Activated naive CD4-positive, alpha-beta T cell treated with anti-CD3 and anti-CD28 coated beads, Interleukin-2, amount 50 U/mL, for 16 hours (primary cell): Measurements from ENCODE around the gene DUSP10.

Experiments
- DNase-seq: peaks from one replicate; pipeline ENCODE4 v3.0.0-alpha.2; 2020

DUSP10 gene

DNA sequence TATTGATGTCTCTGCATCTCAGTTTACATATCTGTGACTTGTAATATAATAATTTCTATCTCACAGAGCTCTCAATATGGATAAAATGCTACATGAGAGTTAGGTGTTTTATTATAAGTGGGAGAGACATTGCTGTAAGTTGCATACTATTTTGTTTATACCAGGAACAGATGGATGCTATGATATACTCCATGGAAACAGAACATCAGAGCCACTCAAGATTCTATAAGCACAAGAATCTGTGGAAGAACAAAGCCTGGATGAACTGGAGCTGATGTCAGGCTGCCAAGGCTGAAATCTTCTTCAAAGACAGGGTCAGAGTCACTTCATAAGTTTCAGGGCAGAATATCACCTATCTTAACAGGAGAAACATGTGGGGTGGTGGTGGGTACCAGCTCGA, 30.2 kb downstream of the DUSP10 start:
- DNase-seq: no peak

DNA sequence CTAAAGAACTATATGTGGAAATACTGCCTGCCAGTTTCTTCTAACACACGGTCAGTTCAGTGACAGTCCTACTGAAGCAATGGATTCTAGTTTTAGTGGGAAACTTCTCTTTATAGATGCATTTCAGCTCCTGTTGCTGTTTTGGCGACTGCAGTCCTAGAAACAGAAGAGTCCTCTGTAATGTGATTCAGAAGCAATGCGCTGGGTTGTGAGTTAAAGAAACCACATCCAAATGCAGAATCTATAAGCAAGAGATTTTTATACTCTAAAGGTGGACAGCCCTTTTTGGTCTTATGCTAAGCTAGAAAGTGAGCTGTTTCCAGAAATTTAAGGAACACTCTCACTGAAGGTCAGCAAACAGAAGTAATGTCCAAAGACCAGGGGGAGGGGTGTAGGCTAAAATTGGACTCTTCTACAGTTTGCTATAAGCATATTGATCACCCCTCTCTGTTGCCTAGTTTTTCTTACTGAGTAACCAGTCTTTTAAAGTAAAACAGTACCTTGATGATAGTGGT, 30.8 kb downstream of the DUSP10 start:
- DNase-seq: no peak

DNA sequence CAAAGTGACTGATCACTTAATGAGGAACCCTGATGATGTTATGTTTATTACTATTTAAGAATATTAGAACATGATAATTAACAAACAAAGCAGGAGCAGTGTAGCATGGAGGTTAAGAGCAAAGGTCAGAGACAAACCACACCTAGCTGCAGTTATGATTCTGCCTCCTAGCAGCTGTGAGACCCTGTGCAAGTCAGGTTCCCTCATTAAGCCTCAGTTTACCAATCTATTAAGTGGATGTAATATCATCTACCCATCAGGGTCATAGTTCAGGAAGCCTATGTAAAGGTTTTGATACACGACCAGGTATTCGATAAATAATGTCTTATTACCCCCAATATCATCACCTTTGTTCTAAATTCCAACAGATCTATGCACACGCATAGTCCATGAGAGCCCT, 32.0 kb downstream of the DUSP10 start:
- no peak for DNase-seq

DNA sequence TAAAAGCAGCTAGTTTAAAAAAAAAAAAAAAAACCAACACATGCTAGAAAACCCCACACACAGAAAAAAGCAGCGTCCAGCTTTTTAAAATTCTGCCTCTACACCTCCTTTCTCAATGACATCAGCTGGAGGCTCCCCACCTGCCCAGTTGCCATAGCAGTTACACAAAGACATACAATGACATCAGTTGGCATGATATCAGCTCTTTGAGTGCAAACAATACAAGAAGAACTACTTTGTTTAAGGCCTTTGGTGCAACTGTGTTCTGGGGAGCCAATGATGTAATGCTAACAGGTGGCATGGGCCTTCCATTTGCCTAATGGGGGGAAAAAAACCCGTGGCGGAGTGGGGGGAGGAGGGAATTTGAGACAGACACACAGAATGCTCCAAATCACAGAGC, 32.9 kb downstream of the DUSP10 start:
- DNase-seq: no peak

DNA sequence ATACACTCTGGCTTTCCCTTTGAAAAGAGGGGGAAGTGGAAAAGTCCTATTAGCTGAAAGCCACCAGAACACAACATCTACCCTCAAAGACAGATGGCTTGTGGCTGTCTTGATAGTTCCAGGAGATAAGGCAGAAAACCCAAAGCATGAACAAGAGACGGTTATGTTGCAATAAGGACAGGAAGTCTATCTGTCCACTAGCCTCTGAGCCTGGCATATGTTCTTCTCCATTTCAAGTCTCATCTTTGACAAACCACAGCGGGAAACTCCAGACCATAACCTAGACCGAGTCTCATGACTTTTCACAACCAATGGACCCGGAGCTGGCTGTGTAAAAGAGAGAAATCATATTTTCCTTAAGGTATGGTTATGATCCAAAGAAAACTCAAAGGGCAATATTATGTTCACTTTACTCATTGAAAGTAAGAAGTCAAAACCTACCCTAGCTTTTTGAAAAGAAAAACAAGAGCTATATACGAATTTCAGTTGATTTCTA, 33.8 kb downstream of the DUSP10 start:
- DNase-seq: no peak

DNA sequence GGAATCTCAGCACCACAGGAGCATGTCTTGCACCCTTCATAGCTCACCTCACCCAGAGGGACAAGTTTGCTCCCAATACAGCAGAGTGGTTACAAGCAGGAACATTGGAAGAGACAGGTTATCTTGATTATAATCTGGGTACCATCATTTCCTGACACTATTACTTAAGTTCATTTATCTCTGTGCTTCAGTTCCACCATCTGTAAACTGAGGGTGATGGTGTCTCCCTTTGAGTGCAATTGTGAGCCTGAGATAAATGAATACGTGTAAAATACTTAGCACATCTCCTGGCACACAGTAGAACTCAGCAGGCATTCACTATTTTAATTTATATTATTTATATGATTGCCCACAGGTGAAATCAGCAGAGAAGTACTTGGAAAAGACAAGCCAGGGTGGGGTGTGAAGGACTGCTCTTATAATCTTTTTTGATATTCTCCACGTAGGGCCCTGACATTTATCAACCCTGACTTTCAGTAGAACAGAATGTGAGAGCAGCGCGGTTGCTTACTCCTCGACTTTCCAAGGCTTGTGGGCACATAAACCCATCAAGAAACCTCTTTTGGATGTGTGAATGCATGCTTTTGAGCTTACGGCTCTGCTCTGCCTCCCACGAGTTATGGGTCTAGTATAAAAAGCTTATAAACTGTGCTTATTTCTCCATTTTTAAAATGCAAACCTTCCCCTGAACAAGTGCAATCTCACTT, 34.9 kb downstream of the DUSP10 start:
- no peak for DNase-seq

DNA sequence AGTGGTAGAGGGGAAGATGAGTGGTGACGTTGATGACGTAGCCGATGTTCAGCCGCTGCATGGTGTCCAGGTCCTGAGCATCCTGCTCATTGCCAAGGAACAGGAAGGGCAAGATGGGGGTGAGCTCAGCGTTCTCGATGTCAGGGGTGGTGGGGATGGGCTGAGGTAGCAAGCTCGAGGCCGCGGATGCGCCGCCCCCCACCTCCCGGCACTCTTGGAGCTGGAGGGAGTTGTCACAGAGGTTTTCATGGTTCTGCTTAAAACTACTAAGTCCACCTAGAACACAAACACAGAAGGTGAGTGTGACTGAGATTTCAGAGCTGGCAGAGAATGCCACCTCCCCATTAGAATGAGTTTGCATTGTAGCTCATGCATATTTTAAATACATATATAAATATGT, 35.7 kb downstream of the DUSP10 start:
- no peak for DNase-seq

DNA sequence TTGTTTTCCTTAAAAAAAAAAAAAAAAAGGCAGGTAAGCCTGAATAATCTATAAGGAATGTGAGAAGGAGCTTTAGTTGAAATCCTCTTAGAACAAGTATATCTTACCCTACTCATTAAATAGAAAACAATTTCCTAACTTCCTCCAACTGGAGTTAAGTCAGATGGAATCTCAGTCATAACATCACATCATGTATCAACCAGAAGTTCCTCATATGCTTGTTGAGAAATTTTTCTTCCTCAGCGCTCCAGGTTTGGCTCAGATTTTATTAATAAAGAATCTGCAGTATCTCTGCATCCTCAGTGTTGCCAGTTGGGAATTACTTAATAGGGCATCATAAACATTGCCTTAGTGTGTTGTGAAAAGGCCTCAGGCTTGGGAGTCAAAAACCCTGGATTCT, 37.6 kb downstream of the DUSP10 start:
- DNase-seq: no peak

DNA sequence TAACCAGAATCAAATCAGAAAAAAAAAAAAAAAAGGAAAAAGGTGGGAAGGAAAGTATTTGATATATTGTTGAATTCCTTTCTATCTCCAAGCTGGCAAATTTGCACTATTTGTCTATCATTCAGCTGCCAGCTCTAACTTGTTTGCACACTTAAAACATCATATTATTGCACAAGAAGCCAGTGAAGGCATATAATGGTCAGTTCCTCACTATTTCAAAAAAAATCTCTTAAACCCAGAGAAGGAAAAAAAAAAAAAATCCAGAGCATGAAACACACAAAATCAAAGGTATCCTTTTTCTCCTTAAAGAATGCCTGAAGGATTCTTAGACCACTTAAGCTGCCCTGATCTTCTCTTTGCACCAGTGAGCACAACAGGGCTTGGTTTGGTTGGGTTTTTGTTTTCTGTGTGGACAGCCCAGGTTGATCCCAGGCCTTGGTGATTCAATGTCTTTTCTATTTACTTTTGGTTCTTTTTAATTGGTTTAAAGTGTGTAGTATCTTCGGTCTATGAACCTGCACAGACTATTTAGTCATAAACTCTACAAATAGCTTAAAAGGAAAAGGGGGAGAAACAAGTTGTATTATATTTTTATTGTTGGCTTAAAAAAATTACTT, 40.2 kb downstream of the DUSP10 start:
- DNase-seq: no peak

DNA sequence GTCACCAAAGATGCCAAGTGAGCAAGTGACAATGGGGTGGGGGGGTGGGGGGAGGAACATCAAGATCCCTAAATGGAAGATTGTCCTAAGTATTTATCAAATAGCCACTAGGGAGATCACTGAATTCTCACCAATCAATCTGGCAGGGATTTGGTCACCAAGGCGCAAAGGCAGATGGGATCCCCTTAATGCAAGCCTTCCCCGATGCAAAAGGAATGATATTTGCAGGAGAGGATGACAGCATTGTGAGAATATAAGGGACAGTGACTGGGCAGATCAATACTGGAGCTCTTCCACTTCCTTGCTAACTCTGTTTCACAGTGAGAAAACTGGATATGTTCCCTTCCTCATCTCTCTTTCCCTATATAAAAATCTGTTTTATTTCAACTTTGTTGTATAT, 40.9 kb downstream of the DUSP10 start:
- DNase-seq: no peak

DNA sequence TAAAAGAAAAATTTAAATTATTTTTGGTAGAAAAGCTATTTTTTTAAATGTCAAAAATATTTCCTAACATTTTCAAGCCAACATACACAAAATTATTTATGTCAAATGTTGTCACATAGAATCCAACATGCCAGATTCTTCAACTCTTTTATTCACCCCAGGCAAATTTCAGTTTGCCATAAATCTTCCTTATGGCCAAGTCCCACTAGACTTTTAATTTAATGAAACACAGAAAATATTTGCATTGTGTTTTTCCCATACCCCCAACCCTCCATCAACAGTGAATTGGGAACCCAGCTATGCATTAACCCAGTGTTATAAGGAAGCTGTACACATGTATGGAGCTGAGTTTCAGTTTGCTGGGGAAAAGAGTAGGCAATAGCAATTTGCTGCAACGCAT, 41.4 kb downstream of the DUSP10 start:
- no peak for DNase-seq

DNA sequence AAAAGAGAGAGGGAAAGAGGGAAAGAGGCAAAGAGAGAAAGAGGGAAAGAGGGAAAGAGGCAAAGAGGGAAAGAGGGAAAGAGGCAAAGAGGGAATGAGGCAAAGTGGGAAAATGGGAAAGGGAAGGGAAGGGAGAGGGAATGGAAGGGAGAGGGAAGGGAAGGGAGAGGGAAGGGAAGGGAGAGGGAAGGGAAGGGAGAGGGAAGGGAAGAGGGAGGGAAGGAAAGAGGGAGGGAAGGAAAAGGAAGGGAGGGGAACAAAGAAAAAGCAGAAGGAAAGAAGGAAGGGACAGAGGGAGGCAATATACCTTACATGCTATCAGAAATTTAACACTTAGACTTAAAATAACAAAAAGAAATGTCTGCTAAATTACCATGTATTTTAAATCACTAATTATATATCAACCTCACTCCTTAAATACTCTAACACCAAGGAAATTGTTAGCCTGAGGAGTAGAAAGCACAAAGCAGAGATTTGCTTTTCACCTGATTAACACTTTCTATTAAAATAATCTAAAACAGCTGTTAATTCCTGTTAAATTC, 41.8 kb downstream of the DUSP10 start:
- no peak for DNase-seq

DNA sequence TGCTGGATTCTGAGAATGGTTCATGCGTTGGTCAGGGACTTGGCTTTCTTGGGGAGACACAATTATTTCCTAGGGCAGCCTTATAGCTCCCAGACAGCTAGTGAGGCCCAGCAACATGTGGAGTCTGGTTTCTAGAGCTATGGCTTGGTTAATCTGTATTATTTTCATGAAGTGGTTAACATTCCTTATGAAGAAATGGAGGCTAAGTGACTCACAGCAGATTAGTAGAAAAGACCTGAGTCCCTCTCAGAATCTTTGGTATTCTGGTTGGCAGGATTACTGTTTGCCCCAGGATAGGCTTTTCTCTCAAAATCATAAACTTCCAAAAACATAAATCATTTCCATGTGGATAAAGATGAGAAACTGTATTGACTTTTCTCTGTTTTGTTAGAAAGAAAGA, 42.3 kb downstream of the DUSP10 start:
- DNase-seq: no peak

DNA sequence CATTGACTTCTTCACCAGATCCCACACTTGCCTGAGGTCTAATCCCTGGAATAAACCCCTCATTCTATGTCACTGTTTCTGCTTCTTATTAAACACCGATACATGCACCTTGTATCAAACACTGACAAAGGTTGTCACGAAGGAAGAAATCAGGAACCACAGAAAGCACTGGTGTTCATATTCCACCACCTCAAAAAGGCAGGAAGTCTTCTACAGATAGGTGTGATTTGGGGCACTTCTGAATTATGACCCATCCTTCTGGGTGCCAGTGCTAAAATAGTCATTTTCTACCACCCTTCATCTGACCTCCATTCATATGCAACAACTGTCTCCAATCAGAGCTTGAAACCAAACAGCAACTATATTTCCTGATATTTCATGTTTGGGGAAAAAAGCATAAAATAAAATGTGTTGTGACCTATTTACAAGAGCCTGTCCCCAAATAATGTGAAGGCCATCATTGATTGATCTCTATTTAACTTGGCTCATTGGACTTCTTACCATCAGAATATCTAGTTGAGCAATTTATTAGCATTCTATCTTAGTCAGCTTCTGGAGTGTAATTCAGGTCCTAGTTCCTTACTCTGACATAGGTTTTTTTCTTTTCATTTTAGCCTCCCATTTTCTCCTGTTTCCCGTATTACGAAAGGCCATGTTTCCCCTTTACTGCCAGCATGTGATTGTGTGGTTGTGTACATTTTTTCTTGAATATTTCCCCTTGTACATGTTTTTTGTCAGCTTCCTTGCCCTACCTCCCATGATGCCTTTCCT, 43.1 kb downstream of the DUSP10 start:
- no peak for DNase-seq

DNA sequence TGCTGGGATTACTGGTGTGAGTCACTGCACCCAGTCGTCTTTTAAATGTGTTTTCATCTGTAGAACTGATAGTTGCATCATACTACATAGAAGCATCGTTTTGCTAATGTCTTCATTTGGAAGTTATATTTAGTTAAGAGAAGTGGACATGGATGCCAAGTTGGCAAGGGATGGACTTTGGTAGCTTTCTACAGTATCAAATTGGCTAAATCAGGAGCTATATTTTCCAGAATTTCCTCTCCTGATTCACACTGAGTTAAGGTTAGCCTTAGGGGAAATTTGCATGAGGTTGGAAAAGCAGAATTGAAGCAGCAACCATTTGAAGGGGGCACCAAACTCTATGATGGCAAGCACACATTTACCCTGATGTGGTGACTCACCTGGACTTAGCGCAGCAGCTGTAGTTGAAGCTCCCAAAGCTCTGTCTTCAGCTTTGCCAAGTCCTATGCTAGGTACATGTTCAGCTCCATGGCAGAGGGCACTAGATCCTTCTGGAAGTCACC, 43.9 kb downstream of the DUSP10 start:
- DNase-seq: no peak

DNA sequence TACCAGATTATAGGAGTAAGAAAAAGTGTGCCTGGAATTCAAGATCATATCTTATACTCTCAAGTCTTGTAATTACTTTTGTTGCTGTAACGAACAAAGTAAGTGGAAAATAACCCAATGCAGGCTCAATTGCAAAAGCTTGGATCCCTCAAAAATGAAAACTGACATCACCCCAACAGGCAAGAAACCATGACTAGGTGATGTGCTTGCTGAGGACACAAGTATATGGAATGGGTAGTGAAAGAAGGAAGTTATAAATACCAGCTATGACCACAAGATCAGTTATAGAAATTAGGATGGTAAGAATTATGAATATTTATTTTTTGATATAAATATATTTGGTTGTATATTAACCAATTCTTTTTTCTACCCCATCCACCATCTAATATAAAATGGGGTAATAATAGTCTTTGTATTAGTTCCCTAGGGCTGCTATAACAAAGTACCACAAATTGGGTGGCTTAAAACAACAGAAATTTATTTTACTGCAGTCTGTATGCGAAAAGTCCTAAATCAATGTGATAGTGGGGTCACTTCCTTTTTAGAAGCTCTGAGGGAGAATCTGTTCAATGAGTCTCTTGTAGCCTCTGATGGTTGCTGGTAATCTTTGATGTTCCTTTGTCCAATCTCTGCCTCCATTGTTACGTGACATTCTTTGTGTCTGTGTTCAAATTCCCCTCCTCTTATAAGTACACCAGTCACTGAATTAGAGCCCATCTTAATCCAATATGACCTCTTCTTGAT, 45.0 kb downstream of the DUSP10 start:
- DNase-seq: no peak

DNA sequence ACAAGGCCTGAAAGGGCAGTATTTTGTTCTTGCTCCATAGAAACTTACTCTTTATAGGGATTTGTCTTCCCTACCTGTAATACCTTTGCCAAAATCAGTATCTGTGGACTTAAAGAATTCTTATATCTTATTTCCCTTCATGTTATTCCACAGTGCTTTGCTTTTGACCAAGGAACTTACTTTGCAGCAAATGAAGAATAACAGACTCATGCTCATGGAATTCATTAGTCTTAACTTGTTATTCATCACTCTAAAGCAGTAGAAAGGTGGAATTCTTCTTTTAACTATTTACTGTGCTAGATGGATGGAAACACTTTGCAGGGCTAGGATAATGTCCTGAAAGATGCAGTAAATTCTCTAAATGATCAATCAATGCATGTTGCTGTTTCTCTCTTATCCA, 45.9 kb downstream of the DUSP10 start:
- no peak for DNase-seq

DNA sequence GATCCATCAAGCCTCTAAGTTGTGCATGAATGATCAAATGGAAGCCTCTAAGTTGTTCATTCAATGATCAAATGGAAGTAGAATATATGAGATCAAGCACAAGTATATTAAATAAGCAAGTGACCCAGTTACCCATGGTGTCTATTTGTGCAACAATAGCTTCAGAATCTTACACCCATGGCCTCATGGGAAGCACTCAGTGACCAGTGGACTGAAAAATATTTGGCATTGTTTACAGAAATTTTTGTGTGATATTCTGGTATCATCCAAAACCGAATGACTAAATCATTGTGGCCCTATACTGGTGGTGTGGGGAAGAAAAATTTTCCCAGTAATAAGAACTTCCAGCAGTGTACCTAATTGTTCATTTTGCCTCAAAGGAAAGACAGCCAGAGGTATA, 46.6 kb downstream of the DUSP10 start:
- no peak for DNase-seq

DNA sequence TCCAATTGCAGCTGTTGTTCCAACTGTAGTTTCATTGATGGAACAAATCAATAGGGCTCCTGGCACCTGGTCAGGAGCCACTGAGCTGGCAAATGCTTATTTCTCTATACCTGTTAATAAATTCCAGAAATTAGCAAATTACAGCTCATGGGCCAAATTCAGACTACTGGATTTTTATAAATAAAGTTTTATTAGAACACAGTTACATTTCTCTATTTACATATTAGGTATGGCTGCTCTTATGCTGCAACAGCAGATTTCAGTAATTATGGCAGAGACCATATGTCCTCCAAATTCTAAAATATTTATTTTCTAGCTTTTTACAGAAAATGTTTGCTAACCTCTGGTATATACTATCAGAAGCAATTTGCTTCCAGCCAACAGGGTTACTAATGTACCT, 47.8 kb downstream of the DUSP10 start:
- no peak for DNase-seq

DNA sequence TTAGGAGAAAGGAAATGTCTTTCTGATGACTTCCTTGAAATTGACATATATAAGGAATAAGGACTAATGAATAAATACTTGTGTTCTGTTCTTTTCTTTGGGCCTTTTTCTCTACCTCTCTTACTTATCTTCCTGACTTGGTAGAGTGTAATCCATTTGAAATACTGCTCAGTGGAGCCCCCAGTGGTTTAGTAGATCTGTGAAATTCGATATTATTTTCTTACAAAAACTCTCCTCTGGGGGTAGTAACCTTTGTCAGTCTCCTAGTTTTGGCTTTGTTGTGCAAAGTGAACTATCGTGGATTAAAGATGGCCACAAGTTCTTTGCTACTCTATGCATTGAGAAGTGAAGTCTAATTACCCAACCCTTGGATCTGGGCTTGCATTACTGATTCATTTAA, 48.8 kb downstream of the DUSP10 start:
- no peak for DNase-seq

DNA sequence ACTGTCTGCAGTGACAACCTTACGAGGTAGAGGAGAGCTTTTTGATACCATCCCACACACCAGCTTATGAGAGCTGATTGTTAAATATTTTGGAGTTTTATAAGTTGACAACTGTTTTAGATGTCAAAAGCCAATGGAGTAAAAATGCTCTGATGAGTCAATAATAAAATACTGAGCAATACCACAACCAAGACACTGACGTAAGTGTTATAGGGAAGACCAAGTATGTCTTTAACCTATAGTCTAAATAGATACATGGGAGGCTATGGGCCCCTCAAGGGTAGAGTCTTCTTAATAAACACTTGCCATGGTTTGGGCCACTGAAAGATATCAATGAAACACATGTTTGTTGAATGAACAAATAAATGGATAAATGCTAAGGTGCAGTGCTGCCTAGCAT, 49.2 kb downstream of the DUSP10 start:
- no peak for DNase-seq

DNA sequence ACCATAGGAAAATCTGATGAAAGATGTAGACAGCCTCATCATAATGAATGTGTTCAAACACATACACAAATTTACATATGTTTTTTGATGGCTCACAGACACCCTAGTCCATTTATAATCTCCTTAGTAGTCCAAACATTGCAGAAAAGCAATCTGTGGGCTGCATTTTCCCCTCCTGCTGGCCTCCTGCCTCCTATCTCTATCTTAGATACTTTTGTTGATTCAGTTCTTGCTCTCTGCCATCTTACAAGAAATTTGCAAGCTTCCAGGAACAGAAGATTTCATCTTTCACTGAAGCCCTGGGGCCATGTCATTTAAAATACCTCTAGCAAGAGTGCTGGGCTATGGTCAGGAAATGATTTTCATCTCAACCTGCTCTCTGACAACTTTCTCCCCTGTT, 50.6 kb downstream of the DUSP10 start:
- DNase-seq: no peak

DNA sequence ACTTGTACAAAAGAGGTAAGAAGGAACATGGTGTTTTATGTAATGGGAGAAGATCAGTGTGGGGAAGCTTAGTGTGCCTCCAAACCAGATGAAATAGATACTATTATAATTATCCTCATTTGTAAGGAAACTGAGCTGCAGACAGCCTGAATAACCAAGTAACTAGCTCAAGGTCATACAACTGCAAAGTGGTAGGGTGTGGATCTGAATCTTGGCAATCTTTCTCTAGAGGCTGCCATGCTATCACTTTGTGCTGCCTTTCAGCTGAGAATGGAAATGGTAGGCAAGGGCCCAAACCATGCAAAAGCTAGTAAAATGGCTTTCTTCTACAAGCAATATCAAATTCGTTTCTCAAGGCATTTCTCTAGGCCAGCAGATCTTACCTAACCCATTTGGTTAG, 51.0 kb downstream of the DUSP10 start:
- DNase-seq: no peak
